HepG2 (cell line): ENCODE measurements around the gene ATP6V0A1. TPM values are rescaled to one million over a fixed set of nuclear protein-coding genes. Genes with fewer than 3 reads are reported as not detected.

Source experiments
- ATAC-seq: fragments of 200-7000 bp; cut with Tn5 transposase; 3 replicates; pipeline ENCODE4 v1.9.1; 2020; ENCODE audit warnings: mild to moderate bottlenecking, moderate library complexity
- BruUV-seq: library from RNA; stranded (reverse); fragments of 400-500 nt; replicated peaks from 2 replicates; lab custom pipeline; 2021; lab: Mats Ljungman, UMichigan
- CTCF ChIA-PET: fragments of 300-600 bp; formaldehyde crosslinking; extraction: SDS; loops from one replicate; lab custom pipeline; 2021; ENCODE audit warnings: low total read pairs, inconsistent platforms, low intra/inter-chr PET ratio; lab: Yijun Ruan, JAX
- POLR2A ChIA-PET: fragments of 350-600 bp; sonication (Branson Sonifier 250); formaldehyde crosslinking; loops from one replicate; lab custom pipeline; 2020; ENCODE audit warnings: antibody characterized with exemption, inconsistent platforms; lab: Yijun Ruan, JAX
- DNase-seq: peaks from one replicate; pipeline ENCODE4 v3.0.0-alpha.2; 2015; ENCODE audit warnings: low spot score
- FAIRE-seq: peaks from 3 replicates; lab custom pipeline; 2011; peaks lifted over from hg19 to GRCh38; lab: Jason Lieb, UNC
- H2AFZ ChIP-seq: one replicate; pipeline ENCODE4 v1.6.1; 2011; ENCODE audit warnings: low read length, inconsistent platforms
- H3K27ac ChIP-seq: fragments of 300-600 bp; 3 replicates; pipeline ENCODE4 v1.8.0; 2011; ENCODE audit warnings: mixed run types, mild to moderate bottlenecking, mixed read lengths, low read length, inconsistent platforms; ENCODE audit not compliant: insufficient read depth; ENCODE audit errors: extremely low read length
- H3K27me3 ChIP-seq, 2 experiments: fragments of 200-600 bp in 1 of 2; 2 replicates in 1 of 2; 3 replicates in 1 of 2; pipeline versions ENCODE4 v1.6.0 to v1.8.0; 2011; ENCODE audit warnings: low read length in 2 of 2, mild to moderate bottlenecking in 2 of 2, moderate library complexity in 2 of 2, inconsistent platforms in 1 of 2; ENCODE audit not compliant: insufficient read depth in 2 of 2, control insufficient read depth in 1 of 2
- H3K36me3 ChIP-seq, 2 experiments: fragments of 200-600 bp in 1 of 2; replicated peaks in 1 of 2; 2 replicates in 1 of 2; 3 replicates in 1 of 2; pipeline versions ENCODE4 v1.5.1 to v1.8.0; 2011; ENCODE audit warnings: low read length in 2 of 2, inconsistent platforms in 1 of 2; ENCODE audit not compliant: insufficient read depth in 2 of 2, control insufficient read depth in 1 of 2
- H3K4me1 ChIP-seq: 2 replicates; pipeline ENCODE4 v1.5.1; 2012; ENCODE audit warnings: low read length, inconsistent platforms; ENCODE audit not compliant: insufficient read depth
- H3K4me2 ChIP-seq: 2 replicates; pipeline ENCODE4 v1.6.0; 2011; ENCODE audit warnings: low read depth, low read length, inconsistent platforms
- H3K4me3 ChIP-seq, 3 experiments: fragments of 200-600 bp in 1 of 3; sonication (generic), shearing (Covaris generic) in 1 of 3; replicated peaks in 1 of 3; 2 replicates each; pipeline ENCODE4 v1.5.1; 2011 to 2016; ENCODE audit warnings: low read length in 3 of 3, inconsistent platforms in 2 of 3, low read depth in 2 of 3, mild to moderate bottlenecking in 2 of 3, control low read depth in 1 of 3, mixed read lengths in 1 of 3; ENCODE audit not compliant: insufficient read depth in 1 of 3
- H3K79me2 ChIP-seq: one replicate; pipeline ENCODE4 v1.6.1; 2011; ENCODE audit warnings: low read length, inconsistent platforms; ENCODE audit not compliant: insufficient read depth
- H3K9ac ChIP-seq: 2 replicates; pipeline ENCODE4 v1.6.0; 2011; ENCODE audit warnings: mild to moderate bottlenecking, low read depth, low read length, inconsistent platforms; ENCODE audit not compliant: insufficient read depth
- H3K9me3 ChIP-seq: 2 replicates; pipeline ENCODE4 v1.5.1; 2012; ENCODE audit warnings: mild to moderate bottlenecking, low read length
- H4K20me1 ChIP-seq: 2 replicates; pipeline ENCODE4 v1.6.0; 2011; ENCODE audit warnings: inconsistent platforms, mild to moderate bottlenecking, low read length, moderate library complexity; ENCODE audit not compliant: insufficient read depth
- AKAP8 ChIP-seq: sonication (generic); formaldehyde crosslinking; IDR thresholded peaks from 2 replicates; pipeline ENCODE4 v1.5.1; 2020; ENCODE audit warnings: mild to moderate bottlenecking, missing genetic modification reagents
- BCL6 ChIP-seq: IDR thresholded peaks from 2 replicates; pipeline ENCODE4 v1.6.1; 2016; ENCODE audit warnings: missing genetic modification reagents, missing compliant biosample characterization
- CEBPG ChIP-seq: IDR thresholded peaks from 2 replicates; pipeline ENCODE4 v1.6.1; 2016
- PHF20 ChIP-seq: sonication (generic); formaldehyde crosslinking; IDR thresholded peaks from 2 replicates; pipeline ENCODE4 v1.5.0; 2020; ENCODE audit warnings: mild to moderate bottlenecking, missing genetic modification reagents
- SOX6 ChIP-seq, 2 experiments: fragments of 450-650 bp in 1 of 2; sonication (generic) in 1 of 2; formaldehyde crosslinking in 1 of 2; IDR thresholded peaks; 2 replicates each; pipeline versions ENCODE4 v1.4.0 to v1.6.1; 2017 to 2020; ENCODE audit warnings: antibody characterized with exemption in 1 of 2, mild to moderate bottlenecking in 1 of 2, missing genetic modification reagents in 1 of 2
- ZFYVE20 ChIP-seq: sonication (generic); formaldehyde crosslinking; IDR thresholded peaks from 2 replicates; pipeline ENCODE4 v1.8.0; 2023; ENCODE audit warnings: low read depth, mild to moderate bottlenecking, moderate library complexity, missing genetic modification reagents, borderline replicate concordance
- ZNF251 ChIP-seq: sonication (generic); formaldehyde crosslinking; IDR thresholded peaks from 2 replicates; pipeline ENCODE4 v1.9.0; 2021; ENCODE audit warnings: mild to moderate bottlenecking, missing genetic modification reagents
- ZNF382 ChIP-seq: sonication (generic); formaldehyde crosslinking; IDR thresholded peaks from 2 replicates; pipeline ENCODE4 v1.5.0; 2020; ENCODE audit warnings: missing genetic modification reagents, mild to moderate bottlenecking, borderline replicate concordance
- ZNF605 ChIP-seq: sonication (generic); formaldehyde crosslinking; IDR thresholded peaks from 2 replicates; pipeline ENCODE4 v1.8.0; 2022; ENCODE audit warnings: mild to moderate bottlenecking, missing genetic modification reagents
- ZNF713 ChIP-seq: sonication (generic); formaldehyde crosslinking; IDR thresholded peaks from 2 replicates; pipeline ENCODE4 v1.4.0; 2020; ENCODE audit warnings: mild to moderate bottlenecking, missing genetic modification reagents
- WGBS: methylation state at CpG from one replicate; pipeline ENCODE4 v1.1.6; 2017; ENCODE audit warnings: low lambda C conversion rate; 5-methylcytosine and 5-hydroxymethylcytosine counted together
- in situ Hi-C: cut with HindIII; loops from 2 replicates; pipeline ENCODE4 v1.10.0; 2017; ENCODE audit warnings: low pct_unique_long_range_greater_than_20kb; ENCODE audit not compliant: extremely low pct_ligation_motif_present
- intact Hi-C: fragments of 100-400 bp; cut with micrococcal nuclease; formaldehyde crosslinking; loops from one replicate; pipeline ENCODE4 v1.10.0; 2022; ENCODE audit not compliant: unreplicated experiment
- polyA plus RNA-seq, 8 experiments: library from polyadenylated mRNA; depleted of rRNA in 3 of 8; stranded (reverse) in 7 of 8; unstranded in 1 of 8; fragments of >200 nt; fragmentation: Illumina TruSeq in 4 of 8; extraction: Trizol in 4 of 8; gene quantifications; 2 replicates each; pipeline versions ENCODE4 v1.2.1 to v1.2.3, GENCODE V29; 2011 to 2016; ENCODE audit warnings: low read depth in 4 of 8, missing spikeins in 1 of 8, mixed read lengths in 1 of 8; ENCODE audit not compliant: insufficient read depth in 1 of 8
- total RNA-seq, 5 experiments: library from RNA; depleted of rRNA; stranded (reverse); fragments of >200 nt; fragmentation: Illumina TruSeq; extraction: Trizol; gene quantifications; 2 replicates each; pipeline ENCODE4 v1.2.3, GENCODE V29; 2016; ENCODE audit warnings: low read depth in 1 of 5
- TF ChIP-seq, protein P1 (sequence below): sonication (generic); formaldehyde crosslinking; IDR thresholded peaks from 2 replicates; pipeline ENCODE4 v1.9.0; 2021; ENCODE audit warnings: missing genetic modification reagents, borderline replicate concordance
- TF ChIP-seq, protein P2 (sequence below): sonication (generic); formaldehyde crosslinking; IDR thresholded peaks from 2 replicates; pipeline ENCODE4 v1.4.0; 2020; ENCODE audit warnings: missing genetic modification reagents, borderline replicate concordance

Gene ATP6V0A1
- total and polyA plus RNA-seq, 2 of the 13 experiments (the other 11 are each of a cell fraction or from before 2014, with no cell fraction given), result 27.9 to 54.1 TPM

DNA sequence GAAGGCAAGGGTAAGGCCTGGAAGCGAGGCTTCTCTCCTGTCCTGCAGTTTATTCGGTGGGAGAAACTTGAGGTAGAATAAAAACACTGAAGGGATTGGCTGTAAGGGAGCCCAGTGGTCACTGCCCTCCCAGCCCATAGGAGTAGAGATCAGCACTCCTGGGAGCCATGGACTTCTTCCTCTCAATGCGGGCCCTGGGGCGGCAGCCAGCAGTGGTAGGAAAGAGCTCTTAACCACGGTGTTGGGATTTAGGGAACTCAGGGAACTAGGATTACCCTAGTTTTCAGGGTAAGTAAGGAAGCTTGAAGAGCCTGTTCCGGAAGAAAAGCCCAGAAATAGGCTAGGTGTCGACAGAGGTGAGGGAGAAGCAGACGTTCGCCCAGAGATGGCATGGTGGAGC lies 53.6 kb downstream of the ATP6V0A1 start:
- no peak overlapping the region for H3K9ac ChIP-seq
- no peak for DNase-seq
- in situ Hi-C loops, result no loop called here
- H3K79me2 ChIP-seq, result no peaks in the 10 kb centered on the region
- no TSS peak for BruUV-seq
- ChIA-PET POLR2A (no interaction called here), CTCF (no interaction called here)
- H3K4me3 ChIP-seq, result no peak overlapping the region
- no peaks in the 10 kb centered on the region for H3K27me3 ChIP-seq
- no peak for FAIRE-seq
- TF ChIP-seq ZNF605 (CRISPR knock-in tag) (no peak), BCL6 (CRISPR knock-in tag) (no peak), ZFYVE20 (no peak), ZNF382 (CRISPR knock-in tag) (no peak), AKAP8 (no peak), PHF20 (CRISPR knock-in tag) (no peak), CEBPG (no peak), ZNF713 (CRISPR knock-in tag) (no peak), SOX6 (IDR thresholded peaks at IDR 0.05) (no peak), SOX6 (CRISPR knock-in tag; IDR thresholded peaks at IDR 0.05) (no peak), ZNF251 (CRISPR knock-in tag) (no peak)
- TF ChIP-seq, protein P1, sequence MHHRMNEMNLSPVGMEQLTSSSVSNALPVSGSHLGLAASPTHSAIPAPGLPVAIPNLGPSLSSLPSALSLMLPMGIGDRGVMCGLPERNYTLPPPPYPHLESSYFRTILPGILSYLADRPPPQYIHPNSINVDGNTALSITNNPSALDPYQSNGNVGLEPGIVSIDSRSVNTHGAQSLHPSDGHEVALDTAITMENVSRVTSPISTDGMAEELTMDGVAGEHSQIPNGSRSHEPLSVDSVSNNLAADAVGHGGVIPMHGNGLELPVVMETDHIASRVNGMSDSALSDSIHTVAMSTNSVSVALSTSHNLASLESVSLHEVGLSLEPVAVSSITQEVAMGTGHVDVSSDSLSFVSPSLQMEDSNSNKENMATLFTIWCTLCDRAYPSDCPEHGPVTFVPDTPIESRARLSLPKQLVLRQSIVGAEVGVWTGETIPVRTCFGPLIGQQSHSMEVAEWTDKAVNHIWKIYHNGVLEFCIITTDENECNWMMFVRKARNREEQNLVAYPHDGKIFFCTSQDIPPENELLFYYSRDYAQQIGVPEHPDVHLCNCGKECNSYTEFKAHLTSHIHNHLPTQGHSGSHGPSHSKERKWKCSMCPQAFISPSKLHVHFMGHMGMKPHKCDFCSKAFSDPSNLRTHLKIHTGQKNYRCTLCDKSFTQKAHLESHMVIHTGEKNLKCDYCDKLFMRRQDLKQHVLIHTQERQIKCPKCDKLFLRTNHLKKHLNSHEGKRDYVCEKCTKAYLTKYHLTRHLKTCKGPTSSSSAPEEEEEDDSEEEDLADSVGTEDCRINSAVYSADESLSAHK (CRISPR knock-in tag), result no peak
- TF ChIP-seq, protein P2, sequence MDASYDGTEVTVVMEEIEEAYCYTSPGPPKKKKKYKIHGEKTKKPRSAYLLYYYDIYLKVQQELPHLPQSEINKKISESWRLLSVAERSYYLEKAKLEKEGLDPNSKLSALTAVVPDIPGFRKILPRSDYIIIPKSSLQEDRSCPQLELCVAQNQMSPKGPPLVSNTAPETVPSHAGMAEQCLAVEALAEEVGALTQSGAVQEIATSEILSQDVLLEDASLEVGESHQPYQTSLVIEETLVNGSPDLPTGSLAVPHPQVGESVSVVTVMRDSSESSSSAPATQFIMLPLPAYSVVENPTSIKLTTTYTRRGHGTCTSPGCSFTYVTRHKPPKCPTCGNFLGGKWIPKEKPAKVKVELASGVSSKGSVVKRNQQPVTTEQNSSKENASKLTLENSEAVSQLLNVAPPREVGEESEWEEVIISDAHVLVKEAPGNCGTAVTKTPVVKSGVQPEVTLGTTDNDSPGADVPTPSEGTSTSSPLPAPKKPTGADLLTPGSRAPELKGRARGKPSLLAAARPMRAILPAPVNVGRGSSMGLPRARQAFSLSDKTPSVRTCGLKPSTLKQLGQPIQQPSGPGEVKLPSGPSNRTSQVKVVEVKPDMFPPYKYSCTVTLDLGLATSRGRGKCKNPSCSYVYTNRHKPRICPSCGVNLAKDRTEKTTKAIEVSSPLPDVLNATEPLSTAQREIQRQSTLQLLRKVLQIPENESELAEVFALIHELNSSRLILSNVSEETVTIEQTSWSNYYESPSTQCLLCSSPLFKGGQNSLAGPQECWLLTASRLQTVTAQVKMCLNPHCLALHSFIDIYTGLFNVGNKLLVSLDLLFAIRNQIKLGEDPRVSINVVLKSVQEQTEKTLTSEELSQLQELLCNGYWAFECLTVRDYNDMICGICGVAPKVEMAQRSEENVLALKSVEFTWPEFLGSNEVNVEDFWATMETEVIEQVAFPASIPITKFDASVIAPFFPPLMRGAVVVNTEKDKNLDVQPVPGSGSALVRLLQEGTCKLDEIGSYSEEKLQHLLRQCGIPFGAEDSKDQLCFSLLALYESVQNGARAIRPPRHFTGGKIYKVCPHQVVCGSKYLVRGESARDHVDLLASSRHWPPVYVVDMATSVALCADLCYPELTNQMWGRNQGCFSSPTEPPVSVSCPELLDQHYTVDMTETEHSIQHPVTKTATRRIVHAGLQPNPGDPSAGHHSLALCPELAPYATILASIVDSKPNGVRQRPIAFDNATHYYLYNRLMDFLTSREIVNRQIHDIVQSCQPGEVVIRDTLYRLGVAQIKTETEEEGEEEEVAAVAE (CRISPR knock-in tag), result no peak
- no peak for ATAC-seq
- 93% methylated on average over 9 of the region's 9 CpGs for WGBS
- H3K4me1 ChIP-seq, result peaks cover 11% of the 10 kb centered on the region
- H3K27ac ChIP-seq, result no peak overlapping the region
- no peak overlapping the region for H2AFZ ChIP-seq
- no peaks in the 10 kb centered on the region for H4K20me1 ChIP-seq
- no peaks in the 10 kb centered on the region for H3K9me3 ChIP-seq
- intact Hi-C loops, result no loop called here
- peaks cover 38 to 53% of the 10 kb centered on the region in 2 experiments for H3K36me3 ChIP-seq
- H3K4me2 ChIP-seq, result no peak overlapping the region
